Liver (tissue), 9 donors: ENCODE results near the gene GRK1. TPM values are rescaled to one million over a fixed set of nuclear protein-coding genes. Genes with fewer than 3 reads are reported as not detected.

ENCODE experiments used
- DNase-seq: peaks from one replicate; pipeline ENCODE4 v3.0.0-alpha.2; 2017; ENCODE audit warnings: low spot score
- H3K27ac ChIP-seq, 2 donors: one replicate each; pipeline ENCODE4 v1.7.0; 2013; ENCODE audit warnings: inconsistent platforms in 2 of 2, low read length in 2 of 2, control low read depth in 1 of 2, low read depth in 1 of 2, mild to moderate bottlenecking in 1 of 2
- H3K27me3 ChIP-seq, 4 donors: one replicate each; pipeline versions ENCODE4 v1.6.1 to v1.7.0; 2013; ENCODE audit warnings: low read length in 3 of 4, inconsistent platforms in 1 of 4, mild to moderate bottlenecking in 1 of 4, moderate library complexity in 1 of 4; ENCODE audit not compliant: control insufficient read depth in 4 of 4, insufficient read depth in 4 of 4
- H3K36me3 ChIP-seq, 4 donors: one replicate each; pipeline versions ENCODE4 v1.6.1 to v1.7.0; 2013; ENCODE audit warnings: low read length in 3 of 4, mild to moderate bottlenecking in 3 of 4, low read depth in 1 of 4, moderate library complexity in 1 of 4; ENCODE audit not compliant: control insufficient read depth in 4 of 4, insufficient read depth in 3 of 4
- H3K4me1 ChIP-seq, 4 donors: one replicate each; pipeline versions ENCODE4 v1.6.1 to v1.7.0; 2013; ENCODE audit warnings: low read length in 3 of 4, mild to moderate bottlenecking in 3 of 4, moderate library complexity in 1 of 4; ENCODE audit not compliant: control insufficient read depth in 4 of 4, insufficient read depth in 4 of 4
- H3K4me3 ChIP-seq, 3 donors: one replicate each; pipeline versions ENCODE4 v1.6.1 to v1.7.0; 2013; ENCODE audit warnings: low read length in 3 of 3, control low read depth in 1 of 3, low read depth in 1 of 3, mild to moderate bottlenecking in 1 of 3
- H3K9ac ChIP-seq, 2 donors: one replicate each; pipeline ENCODE4 v1.7.0; 2013; ENCODE audit warnings: low read length in 2 of 2, mild to moderate bottlenecking in 2 of 2, moderate library complexity in 2 of 2, control low read depth in 1 of 2, low read depth in 1 of 2
- H3K9me3 ChIP-seq, 4 donors: one replicate each; pipeline versions ENCODE4 v1.6.1 to v1.7.0; 2013; ENCODE audit warnings: low read length in 3 of 4; ENCODE audit not compliant: control insufficient read depth in 4 of 4
- ATF3 ChIP-seq: IDR thresholded peaks from 2 replicates; pipeline ENCODE4 v1.6.1; 2016; ENCODE audit warnings: antibody characterized with exemption
- CTCF ChIP-seq: fragments of 150-350 bp; IDR thresholded peaks from 2 replicates; pipeline ENCODE4 v1.5.1; 2017; ENCODE audit warnings: improper control_type of control experiment, low read depth, low read length; ENCODE audit not compliant: missing input control
- EGR1 ChIP-seq, 2 donors: IDR thresholded peaks; 2 replicates each; pipeline ENCODE4 v1.6.1; 2016 to 2018; ENCODE audit warnings: antibody characterized with exemption in 2 of 2, low read depth in 2 of 2
- FOXA1 ChIP-seq: IDR thresholded peaks from 2 replicates; pipeline ENCODE4 v1.6.1; 2016; ENCODE audit warnings: antibody characterized with exemption
- FOXA2 ChIP-seq: IDR thresholded peaks from 2 replicates; pipeline ENCODE4 v1.6.1; 2016; ENCODE audit warnings: antibody characterized with exemption
- GABPA ChIP-seq, 2 donors: IDR thresholded peaks in 1 of 2; conservative IDR thresholded peaks in 1 of 2; 2 replicates each; pipeline ENCODE4 v1.6.1; 2016; ENCODE audit warnings: antibody characterized with exemption in 2 of 2, mild to moderate bottlenecking in 1 of 2, moderate library complexity in 1 of 2
- HNF4A ChIP-seq, 2 donors: conservative IDR thresholded peaks; 2 replicates each; pipeline ENCODE4 v1.6.1; 2016; ENCODE audit warnings: antibody characterized with exemption in 2 of 2, mild to moderate bottlenecking in 2 of 2
- HNF4G ChIP-seq: IDR thresholded peaks from 2 replicates; pipeline ENCODE4 v1.6.1; 2016; ENCODE audit warnings: antibody characterized with exemption
- JUND ChIP-seq, 2 donors: IDR thresholded peaks; 2 replicates each; pipeline ENCODE4 v1.6.1; 2016; ENCODE audit warnings: antibody characterized with exemption in 2 of 2
- MAX ChIP-seq: IDR thresholded peaks from 2 replicates; pipeline ENCODE4 v1.6.1; 2016; ENCODE audit warnings: antibody characterized with exemption
- NR2F2 ChIP-seq: IDR thresholded peaks from 2 replicates; pipeline ENCODE4 v1.6.1; 2016; ENCODE audit warnings: antibody characterized with exemption
- RAD21 ChIP-seq, 2 donors: IDR thresholded peaks; 2 replicates each; pipeline ENCODE4 v1.6.1; 2016; ENCODE audit warnings: antibody characterized with exemption in 2 of 2, mild to moderate bottlenecking in 2 of 2
- REST ChIP-seq: IDR thresholded peaks from 2 replicates; pipeline ENCODE4 v1.6.1; 2016; ENCODE audit warnings: antibody characterized with exemption, mild to moderate bottlenecking
- RXRA ChIP-seq, 2 donors: IDR thresholded peaks; 2 replicates each; pipeline ENCODE4 v1.6.1; 2017 to 2018; ENCODE audit warnings: antibody characterized with exemption in 2 of 2, mild to moderate bottlenecking in 1 of 2
- SP1 ChIP-seq: IDR thresholded peaks from 2 replicates; pipeline ENCODE4 v1.6.1; 2018; ENCODE audit warnings: antibody characterized with exemption, mild to moderate bottlenecking
- TAF1 ChIP-seq: conservative IDR thresholded peaks from 2 replicates; pipeline ENCODE4 v1.6.1; 2016; ENCODE audit warnings: antibody characterized with exemption, mild to moderate bottlenecking
- YY1 ChIP-seq: IDR thresholded peaks from 2 replicates; pipeline ENCODE4 v1.6.1; 2016; ENCODE audit warnings: antibody characterized with exemption, mild to moderate bottlenecking
- ZBTB33 ChIP-seq: IDR thresholded peaks from 2 replicates; pipeline ENCODE4 v1.6.1; 2016; ENCODE audit warnings: antibody characterized with exemption
- WGBS: extraction: QIAGEN DNeasy Blood & Tissue Kit; methylation state at CpG from one replicate; pipeline ENCODE4 v1.1.7; 2013; 5-methylcytosine and 5-hydroxymethylcytosine counted together
- polyA plus RNA-seq, 2 donors: library from polyadenylated mRNA; stranded (reverse) in 1 of 2; unstranded in 1 of 2; fragments of 200-250 nt in 1 of 2; fragments of >200 nt in 1 of 2; fragmentation: Nextera tagmentation in 1 of 2; extraction: Ambion mirVana in 1 of 2; gene quantifications; one replicate each; pipeline versions ENCODE4 v1.2.1 to v1.2.3, GENCODE V29; 2013 to 2015
- total RNA-seq, 2 donors: library from RNA; depleted of rRNA; stranded (reverse); fragments of >200 nt; gene quantifications; one replicate each; pipeline ENCODE4 v1.2.3, GENCODE V29; 2014
- donor health status: healthy.
- donor health status: healthy.
- donor health status: healthy.
- donor health status: healthy.
- donor health status: healthy.

GRK1 gene
- total and polyA plus RNA-seq, 4 donors = 0.05 TPM; not detected in 3

- Histone ChIP-seq H3K36me3 (peaks cover 14 to 40% (median 26%) of the 10 kb centered on the region in 4 donors), H3K27me3 (no peaks in the 10 kb centered on the region), H3K9ac (no peak overlapping the region), H3K9me3 (no peaks in the 10 kb centered on the region), H3K27ac (no peak overlapping the region), H3K4me1 (no peaks in the 10 kb centered on the region), H3K4me3 (no peak overlapping the region)
- 98% methylated on average over 11 of the region's 11 CpGs for WGBS
- no peak for DNase-seq
- no peak for TF ChIP-seq YY1
- no peak for TF ChIP-seq FOXA1
- TF ChIP-seq REST = no peak
- TF ChIP-seq GABPA (IDR thresholded peaks at IDR 0.05 in 1 of 2, conservative IDR thresholded peaks at IDR 0.05 in 1 of 2) = no peak
- TF ChIP-seq EGR1 (IDR thresholded peaks at IDR 0.05; ENCODE audit: low read depth in 2 of 2) = no peak
- no peak for TF ChIP-seq RXRA (IDR thresholded peaks at IDR 0.05)
- TF ChIP-seq ATF3 = no peak
- TF ChIP-seq CTCF = no peak
- no peak for TF ChIP-seq MAX
- TF ChIP-seq TAF1 = no peak
- no peak for TF ChIP-seq NR2F2
- TF ChIP-seq RAD21 (IDR thresholded peaks at IDR 0.05) = no peak
- no peak for TF ChIP-seq SP1
- TF ChIP-seq HNF4G = no peak
- no peak for TF ChIP-seq JUND (IDR thresholded peaks at IDR 0.05)
- no peak for TF ChIP-seq HNF4A (conservative IDR thresholded peaks at IDR 0.05)
- TF ChIP-seq FOXA2 = no peak
These were observed 36.7 kb upstream of the GRK1 start for GRCh38 chr13:113630296-113630695.

GRCh38 chr13:113630804-113631203, 36.2 kb upstream of the GRK1 start:
- Histone ChIP-seq H3K4me1 (no peaks in the 10 kb centered on the region), H3K27ac (no peak overlapping the region), H3K9me3 (no peaks in the 10 kb centered on the region), H3K27me3 (no peaks in the 10 kb centered on the region), H3K36me3 (peaks cover 14 to 45% (median 27%) of the 10 kb centered on the region in 4 donors), H3K4me3 (no peak overlapping the region), H3K9ac (no peak overlapping the region)
- DNase-seq = no peak
- WGBS = 95% methylated on average over 6 of the region's 6 CpGs
- TF ChIP-seq TAF1 = no peak
- no peak for TF ChIP-seq CTCF
- no peak for TF ChIP-seq ZBTB33
- TF ChIP-seq EGR1 (IDR thresholded peaks at IDR 0.05; ENCODE audit: low read depth in 2 of 2) = no peak
- TF ChIP-seq REST = no peak
- no peak for TF ChIP-seq JUND (IDR thresholded peaks at IDR 0.05)
- TF ChIP-seq RXRA (IDR thresholded peaks at IDR 0.05) = no peak
- TF ChIP-seq YY1 = no peak
- no peak for TF ChIP-seq FOXA1
- TF ChIP-seq ATF3 = no peak
- no peak for TF ChIP-seq HNF4A (conservative IDR thresholded peaks at IDR 0.05)
- TF ChIP-seq FOXA2 = no peak
- TF ChIP-seq RAD21 (IDR thresholded peaks at IDR 0.05) = no peak
